K562 (cell line): Measurements from ENCODE around the gene NUBP2. TPM values are rescaled to one million over a fixed set of nuclear protein-coding genes. Genes with fewer than 3 reads are reported as not detected.

Source experiments
- BRD9 ChIP-seq: fragments of 450-650 bp; IDR thresholded peaks from 2 replicates; pipeline ENCODE4 v1.6.1; 2018; ENCODE audit warnings: low read depth; ENCODE audit not compliant: partially characterized antibody
- CREB1 ChIP-seq, 2 experiments: sonication (generic) in 1 of 2; formaldehyde crosslinking in 1 of 2; IDR thresholded peaks; 2 replicates each; pipeline versions ENCODE4 v1.6.1 to v1.8.0; 2012 to 2022; ENCODE audit warnings: inconsistent platforms in 1 of 2, mild to moderate bottlenecking in 1 of 2, missing genetic modification reagents in 1 of 2, moderate library complexity in 1 of 2
- E2F5 ChIP-seq: sonication (generic); formaldehyde crosslinking; IDR thresholded peaks from 2 replicates; pipeline ENCODE4 v1.8.0; 2022; ENCODE audit warnings: mild to moderate bottlenecking, missing genetic modification reagents
- E2F6 ChIP-seq, 2 experiments: IDR thresholded peaks; 2 replicates each; pipeline ENCODE4 v1.6.1; 2011; ENCODE audit warnings: borderline replicate concordance in 1 of 2, control low read depth in 1 of 2, low read depth in 1 of 2, low read length in 1 of 2, mild to moderate bottlenecking in 1 of 2, mixed read lengths in 1 of 2, moderate library complexity in 1 of 2; ENCODE audit not compliant: insufficient read depth in 1 of 2, insufficient read length in 1 of 2, poor library complexity in 1 of 2, severe bottlenecking in 1 of 2; ENCODE audit errors: extremely low read depth in 1 of 2
- ETV1 ChIP-seq: fragments of 450-650 bp; conservative IDR thresholded peaks from 2 replicates; pipeline ENCODE4 v1.6.1; 2016; ENCODE audit warnings: missing genetic modification characterization, control low read depth, low read depth, missing compliant biosample characterization
- GTF2E2 ChIP-seq: fragments of 200-800 bp; sonication (Bioruptor generic); IDR thresholded peaks from 2 replicates; pipeline ENCODE4 v1.6.1; 2016; ENCODE audit warnings: missing genetic modification characterization, missing compliant biosample characterization
- HDAC8 ChIP-seq: fragments of 450-650 bp; IDR thresholded peaks from 2 replicates; pipeline ENCODE4 v1.6.1; 2016; ENCODE audit warnings: mild to moderate bottlenecking, missing genetic modification characterization, moderate library complexity, missing compliant biosample characterization
- HMBOX1 ChIP-seq: sonication (generic); IDR thresholded peaks from 2 replicates; pipeline ENCODE4 v1.6.1; 2016
- HNRNPL ChIP-seq: fragments of 200-400 bp; formaldehyde crosslinking; IDR thresholded peaks from 2 replicates; pipeline ENCODE4 v1.6.1; 2017; ENCODE audit warnings: low read depth, mild to moderate bottlenecking, low read length
- JUNB ChIP-seq: fragments of 450-650 bp; formaldehyde crosslinking; conservative IDR thresholded peaks from 2 replicates; pipeline ENCODE4 v1.4.0; 2020; ENCODE audit warnings: mild to moderate bottlenecking
- KHSRP ChIP-seq: fragments of 450-650 bp; IDR thresholded peaks from 2 replicates; pipeline ENCODE4 v1.6.1; 2017
- MLX ChIP-seq, 2 experiments: fragments of 450-650 bp in 1 of 2; sonication (generic) in 1 of 2; formaldehyde crosslinking; conservative IDR thresholded peaks; 2 replicates each; pipeline versions ENCODE4 v1.4.0 to v1.8.1; 2020 to 2022; ENCODE audit warnings: mild to moderate bottlenecking in 1 of 2, missing genetic modification reagents in 1 of 2
- PYGO2 ChIP-seq: fragments of 450-650 bp; IDR thresholded peaks from 2 replicates; pipeline ENCODE4 v1.6.1; 2016; ENCODE audit warnings: mild to moderate bottlenecking, missing genetic modification characterization, moderate library complexity, missing compliant biosample characterization
- TCF15 ChIP-seq: fragments of 250-450 bp; sonication (Bioruptor Pico); IDR thresholded peaks from 2 replicates; pipeline ENCODE4 v1.8.0; 2022; ENCODE audit warnings: moderate library complexity, mild to moderate bottlenecking, inconsistent platforms
- ZNF324 ChIP-seq: fragments of 250-450 bp; sonication (Bioruptor Pico); IDR thresholded peaks from 2 replicates; pipeline ENCODE4 v1.4.0; 2020; ENCODE audit warnings: mild to moderate bottlenecking
- ZNF449 ChIP-seq: fragments of 250-450 bp; sonication (Bioruptor Pico); IDR thresholded peaks from 2 replicates; pipeline ENCODE4 v1.8.0; 2022; ENCODE audit warnings: moderate library complexity, mild to moderate bottlenecking, inconsistent platforms
- ZNF511 ChIP-seq: sonication (generic); formaldehyde crosslinking; IDR thresholded peaks from 2 replicates; pipeline ENCODE4 v1.8.0; 2022; ENCODE audit warnings: mild to moderate bottlenecking, missing genetic modification reagents
- ZNF561 ChIP-seq: fragments of 450-650 bp; formaldehyde crosslinking; conservative IDR thresholded peaks from 2 replicates; pipeline ENCODE4 v1.4.0; 2020; ENCODE audit warnings: mild to moderate bottlenecking, moderate library complexity
- ZNF644 ChIP-seq: fragments of 200-800 bp; sonication (Bioruptor generic); IDR thresholded peaks from 2 replicates; pipeline ENCODE4 v1.6.1; 2016; ENCODE audit warnings: low read depth, missing genetic modification characterization, missing compliant biosample characterization
- ZNF766 ChIP-seq: fragments of 200-800 bp; sonication (Bioruptor generic); conservative IDR thresholded peaks from 2 replicates; pipeline ENCODE4 v1.6.1; 2016; ENCODE audit warnings: missing genetic modification characterization, missing compliant biosample characterization
- ZNF79 ChIP-seq: fragments of 250-450 bp; sonication (Bioruptor Pico); IDR thresholded peaks from 2 replicates; pipeline ENCODE4 v1.4.0; 2020; ENCODE audit warnings: low read depth, mild to moderate bottlenecking, moderate library complexity
- polyA plus RNA-seq, 8 experiments: library from polyadenylated mRNA; depleted of rRNA in 4 of 8; stranded (reverse) in 5 of 8; unstranded in 3 of 8; fragments of >200 nt; fragmentation: Nextera tagmentation in 2 of 8; fragmentation: Illumina TruSeq in 1 of 8; extraction: Ambion mirVana in 2 of 8; extraction: Trizol in 1 of 8; gene quantifications; 2 replicates each; pipeline versions ENCODE4 v1.2.1 to v1.2.3, GENCODE V29; 2011 to 2014; ENCODE audit warnings: inconsistent platforms in 1 of 8, missing spikeins in 1 of 8
- total RNA-seq, 7 experiments: library from RNA; depleted of rRNA in 6 of 7; stranded (reverse); fragments of >200 nt in 6 of 7; fragmentation: Illumina TruSeq in 2 of 7; extraction: Trizol in 2 of 7; gene quantifications; 2 replicates each; pipeline versions ENCODE4 v1.2.1 to v1.2.3, GENCODE V29; 2011 to 2021; ENCODE audit warnings: low replicate concordance in 1 of 7

Gene NUBP2
- total and polyA plus RNA-seq, 9 of the 15 experiments (the other 6 are each of a cell fraction or from before 2014, with no cell fraction given), result 1.8 to 115 (median 24.0) TPM

- TF ChIP-seq HDAC8 (tag) (no peak), TCF15 (CRISPR knock-in tag) (no peak; the same call in 1 of the 2 replicates), ZNF644 (tag) (0 out of 2 replicates have a peak, but pooled peaks have one; percentile 75), HNRNPL (no peak), PYGO2 (tag) (no peak), ZNF511 (CRISPR knock-in tag) (no peak), GTF2E2 (peak; percentile 60; the same call in 1 of the 2 replicates), ZNF766 (peak; percentile 89), MLX (CRISPR knock-in tag; conservative IDR thresholded peaks at IDR 0.05) (no peak), ZNF324 (CRISPR knock-in tag) (no peak), ZNF449 (CRISPR knock-in tag) (no peak), E2F6 (IDR thresholded peaks at IDR 0.05; ENCODE audit: borderline replicate concordance in 1 of 2, extremely low read depth in 1 of 2, insufficient read depth in 1 of 2, insufficient read length in 1 of 2, low read depth in 1 of 2, low read length in 1 of 2, poor library complexity in 1 of 2, severe bottlenecking in 1 of 2) (peak; percentile 8 to 33), ZNF561 (CRISPR knock-in tag) (no peak), ETV1 (tag) (no peak), BRD9 (no peak), E2F5 (CRISPR knock-in tag) (no peak), JUNB (CRISPR knock-in tag) (no peak), HMBOX1 (peak; percentile 94), CREB1 (IDR thresholded peaks at IDR 0.05) (peak; percentile 69; the same call in 1 of the 2 replicates), CREB1 (CRISPR knock-in tag; IDR thresholded peaks at IDR 0.05) (0 out of 2 replicates have a peak, but pooled peaks have one; percentile 39), KHSRP (peak; percentile 75; the same call in 1 of the 2 replicates), ZNF79 (no peak)
Observed at GRCh38 chr16:1832838-1833454, 50.2 kb downstream of the NUBP2 start (continued).
